HG02798 (cell line): Measurements from ENCODE around the gene USP17L12.
"Not testable (repeated sequence)": the region's sequence is repeated elsewhere in the genome, so short reads cannot be mapped to it uniquely, and the experiment has no call there.

Source experiments
- ATAC-seq: cut with Tn5 transposase; IDR thresholded peaks from one replicate; pipeline ENCODE4 v1.9.1; 2021; ENCODE audit warnings: mild to moderate bottlenecking; ENCODE audit not compliant: unreplicated experiment, poor library complexity

Gene USP17L12

GRCh38 chr4:9219852-9220251 lies at the start of gene USP17L12:
Gene USP17L12 (plus strand): TSS chr4:9220152. CDS start chr4:9220152, 0 bp downstream.
- ATAC-seq = not testable (repeated sequence)

- not testable (repeated sequence) for ATAC-seq
These were observed 9.6 kb upstream of the USP17L12 start, which contains the start of gene USP17L10 for GRCh38 chr4:9210357-9210756. Gene USP17L10 (plus strand): TSS chr4:9210657. CDS start chr4:9210657, 0 bp downstream.

GRCh38 chr4:9214701-9215100 lies 5.3 kb upstream of the USP17L12 start:
- not testable (repeated sequence) for ATAC-seq

GRCh38 chr4:9215105-9215504 lies 4.8 kb upstream of the USP17L12 start, which contains the start of gene USP17L11:
Gene USP17L11 (plus strand): TSS chr4:9215405. CDS start chr4:9215405, 0 bp downstream.
- ATAC-seq = not testable (repeated sequence)

GRCh38 chr4:9224596-9224995 lies 4.6 kb downstream of the USP17L12 start, which contains the start of gene USP17L13:
Gene USP17L13 (plus strand): TSS chr4:9224896. CDS start chr4:9224896, 0 bp downstream.
- ATAC-seq = not testable (repeated sequence)

GRCh38 chr4:9230249-9230648 lies 10.3 kb downstream of the USP17L12 start:
- ATAC-seq = not testable (repeated sequence)

GRCh38 chr4:9234085-9234484 lies 14.1 kb downstream of the USP17L12 start, which contains the start of gene USP17L15:
Gene USP17L15 (plus strand): TSS chr4:9234385. CDS start chr4:9234385, 0 bp downstream.
- ATAC-seq = not testable (repeated sequence)

GRCh38 chr4:9238461-9238860 lies 18.5 kb downstream of the USP17L12 start:
- ATAC-seq = not testable (repeated sequence)

GRCh38 chr4:9243579-9243978 lies 23.6 kb downstream of the USP17L12 start, which contains the start of gene USP17L17:
Gene USP17L17 (plus strand): TSS chr4:9243879. CDS start chr4:9243879, 0 bp downstream.
- ATAC-seq = not testable (repeated sequence)

- ATAC-seq = not testable (repeated sequence)
These were observed 28.2 kb downstream of the USP17L12 start, which contains the start of gene USP17L18 for GRCh38 chr4:9247953-9248680. Gene USP17L18 (plus strand): TSS chr4:9248630. CDS start chr4:9248630, 0 bp downstream.

GRCh38 chr4:9253078-9253477 lies 33.1 kb downstream of the USP17L12 start, which contains the start of gene USP17L19:
Gene USP17L19 (plus strand): TSS chr4:9253378. CDS start chr4:9253378, 0 bp downstream.
- not testable (repeated sequence) for ATAC-seq

- not testable (repeated sequence) for ATAC-seq
These were observed 37.9 kb downstream of the USP17L12 start, which contains the start of gene USP17L20 for GRCh38 chr4:9257824-9258223. Gene USP17L20 (plus strand): TSS chr4:9258124. CDS start chr4:9258124, 0 bp downstream.

GRCh38 chr4:9262572-9262971 lies 42.6 kb downstream of the USP17L12 start, which contains the start of gene USP17L21:
Gene USP17L21 (plus strand): TSS chr4:9262872. CDS start chr4:9262872, 0 bp downstream.
- ATAC-seq = not testable (repeated sequence)

GRCh38 chr4:9267319-9267718 lies 47.4 kb downstream of the USP17L12 start, which contains the start of gene USP17L22:
Gene USP17L22 (plus strand): TSS chr4:9267619. CDS start chr4:9267619, 0 bp downstream.
- ATAC-seq = not testable (repeated sequence)
